ENCODE data around the gene PPIL1.

Gene PPIL1

DNA sequence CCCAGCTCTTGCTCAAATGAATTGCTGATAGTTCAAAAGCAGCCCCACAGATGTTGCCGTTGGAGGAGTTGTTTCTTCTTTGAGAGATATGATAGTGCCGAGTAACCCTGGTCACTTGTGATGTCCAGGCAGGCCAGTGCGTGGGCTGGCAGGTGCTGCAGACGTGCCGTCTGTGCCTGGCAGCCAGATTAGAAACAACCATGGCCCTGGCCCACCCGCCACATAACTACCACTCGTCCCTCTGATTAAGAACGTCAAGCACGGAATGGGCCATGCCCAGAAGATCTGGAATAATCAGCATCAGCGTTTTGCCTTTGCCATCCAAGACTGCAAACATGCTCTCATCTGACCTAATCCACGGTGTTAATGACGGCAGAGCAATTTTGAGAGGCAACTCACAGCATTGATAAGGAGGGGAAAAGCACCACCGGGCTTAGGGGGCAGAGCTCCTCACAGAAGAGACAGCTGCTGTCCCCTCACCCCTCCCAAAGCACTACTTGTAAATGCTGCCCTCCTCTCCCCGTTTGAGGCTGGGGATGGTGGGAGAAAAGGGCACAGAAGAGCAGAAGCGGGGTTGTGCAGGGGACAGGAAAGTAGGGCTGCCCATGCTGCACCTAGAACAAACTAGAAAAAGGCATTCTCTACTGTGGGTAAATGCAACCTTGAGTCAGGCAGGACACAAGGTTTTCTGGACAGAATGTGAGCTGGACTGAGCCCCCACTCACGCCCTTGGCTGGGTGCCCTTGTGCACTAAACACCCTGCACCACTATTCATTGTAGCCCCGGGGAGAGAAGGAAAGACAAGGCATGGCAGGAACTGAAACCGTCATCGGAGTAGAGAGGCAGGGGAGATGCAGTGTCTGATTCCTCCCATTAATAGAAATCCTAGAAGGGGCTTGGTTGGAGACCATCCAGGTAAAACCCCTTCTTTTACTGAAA is 30.1 kb downstream of the PPIL1 start:
- TF ChIP-seq, protein P1, sequence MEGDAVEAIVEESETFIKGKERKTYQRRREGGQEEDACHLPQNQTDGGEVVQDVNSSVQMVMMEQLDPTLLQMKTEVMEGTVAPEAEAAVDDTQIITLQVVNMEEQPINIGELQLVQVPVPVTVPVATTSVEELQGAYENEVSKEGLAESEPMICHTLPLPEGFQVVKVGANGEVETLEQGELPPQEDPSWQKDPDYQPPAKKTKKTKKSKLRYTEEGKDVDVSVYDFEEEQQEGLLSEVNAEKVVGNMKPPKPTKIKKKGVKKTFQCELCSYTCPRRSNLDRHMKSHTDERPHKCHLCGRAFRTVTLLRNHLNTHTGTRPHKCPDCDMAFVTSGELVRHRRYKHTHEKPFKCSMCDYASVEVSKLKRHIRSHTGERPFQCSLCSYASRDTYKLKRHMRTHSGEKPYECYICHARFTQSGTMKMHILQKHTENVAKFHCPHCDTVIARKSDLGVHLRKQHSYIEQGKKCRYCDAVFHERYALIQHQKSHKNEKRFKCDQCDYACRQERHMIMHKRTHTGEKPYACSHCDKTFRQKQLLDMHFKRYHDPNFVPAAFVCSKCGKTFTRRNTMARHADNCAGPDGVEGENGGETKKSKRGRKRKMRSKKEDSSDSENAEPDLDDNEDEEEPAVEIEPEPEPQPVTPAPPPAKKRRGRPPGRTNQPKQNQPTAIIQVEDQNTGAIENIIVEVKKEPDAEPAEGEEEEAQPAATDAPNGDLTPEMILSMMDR (IDR thresholded peaks at IDR 0.05; ENCODE audit: poor library complexity, severe bottlenecking), result no peak
- ATAC-seq (ENCODE audit: low read depth) (no peak), DNase-seq (ENCODE audit: low spot score) (no peak)
- Histone ChIP-seq H3K9me3 (ENCODE audit: severe bottlenecking) (no peaks in the 10 kb centered on the region), H3K4me1 (ENCODE audit: insufficient read depth, poor library complexity, severe bottlenecking) (no peaks in the 10 kb centered on the region), H3K27me3 (ENCODE audit: insufficient read depth, poor library complexity, severe bottlenecking) (peaks cover 9% of the 10 kb centered on the region), H3K4me3 (ENCODE audit: severe bottlenecking) (no peak overlapping the region), H3K27ac (ENCODE audit: poor library complexity, severe bottlenecking) (no peak overlapping the region), H3K36me3 (ENCODE audit: low read depth) (no peaks in the 10 kb centered on the region)

DNA sequence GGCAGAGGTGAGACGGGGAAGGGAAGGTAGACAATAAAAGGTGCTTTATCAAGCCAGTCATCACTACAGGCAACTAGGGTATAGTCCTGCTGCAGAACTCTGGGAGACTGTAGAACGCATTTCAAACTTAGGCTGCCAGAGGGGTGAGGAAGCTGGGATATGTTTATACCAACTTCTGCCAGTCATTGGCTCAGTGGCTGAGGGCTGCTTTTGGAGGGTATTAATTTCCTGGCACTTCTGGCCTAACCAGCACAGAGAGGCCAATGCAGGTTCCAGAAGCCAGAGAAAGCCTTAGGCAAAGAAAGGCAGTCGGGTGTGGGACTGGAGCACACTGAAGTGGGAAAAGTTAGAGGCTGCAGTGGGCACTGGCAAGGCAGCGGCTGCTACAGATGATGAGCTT is 31.4 kb downstream of the PPIL1 start:
- Histone ChIP-seq H3K4me3 (ENCODE audit: severe bottlenecking) (no peak overlapping the region), H3K36me3 (ENCODE audit: low read depth) (no peaks in the 10 kb centered on the region), H3K27me3 (ENCODE audit: insufficient read depth, poor library complexity, severe bottlenecking) (peaks cover 22% of the 10 kb centered on the region), H3K27ac (ENCODE audit: poor library complexity, severe bottlenecking) (no peak overlapping the region), H3K9me3 (ENCODE audit: severe bottlenecking) (no peaks in the 10 kb centered on the region), H3K4me1 (ENCODE audit: insufficient read depth, poor library complexity, severe bottlenecking) (no peaks in the 10 kb centered on the region)
- TF ChIP-seq, protein P1 (IDR thresholded peaks at IDR 0.05; ENCODE audit: poor library complexity, severe bottlenecking), result no peak
- no peak for DNase-seq (ENCODE audit: low spot score)
- no peak for ATAC-seq (ENCODE audit: low read depth)

GRCh38 chr6:36841756-36842155 is 32.8 kb downstream of the PPIL1 start:
- Histone ChIP-seq H3K4me1 (ENCODE audit: insufficient read depth, poor library complexity, severe bottlenecking) (no peaks in the 10 kb centered on the region), H3K27ac (ENCODE audit: poor library complexity, severe bottlenecking) (no peak overlapping the region), H3K9me3 (ENCODE audit: severe bottlenecking) (no peaks in the 10 kb centered on the region), H3K36me3 (ENCODE audit: low read depth) (no peaks in the 10 kb centered on the region), H3K4me3 (ENCODE audit: severe bottlenecking) (no peak overlapping the region), H3K27me3 (ENCODE audit: insufficient read depth, poor library complexity, severe bottlenecking) (peaks cover 22% of the 10 kb centered on the region)
- ATAC-seq (ENCODE audit: low read depth) (no peak), DNase-seq (ENCODE audit: low spot score) (no peak)
- TF ChIP-seq, protein P1 (IDR thresholded peaks at IDR 0.05; ENCODE audit: poor library complexity, severe bottlenecking), result no peak

GRCh38 chr6:36840432-36841403 is 33.9 kb downstream of the PPIL1 start:
- no peak overlapping the region for H3K27ac ChIP-seq (ENCODE audit: poor library complexity, severe bottlenecking)
- no peaks in the 10 kb centered on the region for H3K4me1 ChIP-seq (ENCODE audit: insufficient read depth, poor library complexity, severe bottlenecking)
- H3K9me3 ChIP-seq (ENCODE audit: severe bottlenecking), result no peaks in the 10 kb centered on the region
- H3K27me3 ChIP-seq (ENCODE audit: insufficient read depth, poor library complexity, severe bottlenecking), result peaks cover 22% of the 10 kb centered on the region
- TF ChIP-seq, protein P1 (IDR thresholded peaks at IDR 0.05; ENCODE audit: poor library complexity, severe bottlenecking), result no peak
- ATAC-seq (ENCODE audit: low read depth) (no peak), DNase-seq (ENCODE audit: low spot score) (no peak)
- H3K4me3 ChIP-seq (ENCODE audit: severe bottlenecking), result peak overlapping the region; percentile 39
- H3K36me3 ChIP-seq (ENCODE audit: low read depth), result no peaks in the 10 kb centered on the region
